GM18499 (cell line): ENCODE data around the gene TCOF1.
"Not testable (repeated sequence)": the region's sequence is repeated elsewhere in the genome, so short reads cannot be mapped to it uniquely, and the experiment has no call there.

Experiments used
- ATAC-seq: cut with Tn5 transposase; IDR thresholded peaks from one replicate; pipeline ENCODE4 v1.9.1; 2021; ENCODE audit warnings: moderate number of reproducible peaks; ENCODE audit not compliant: insufficient read depth, unreplicated experiment

TCOF1 gene

GRCh38 chr5:150402229-150402773 is 44.8 kb downstream of the TCOF1 start:
- ATAC-seq: no peak

GRCh38 chr5:150402901-150403342 is 45.4 kb downstream of the TCOF1 start:
- ATAC-seq: no peak

GRCh38 chr5:150404121-150404520 is 46.6 kb downstream of the TCOF1 start:
- ATAC-seq: no peak

GRCh38 chr5:150404535-150404934 is 47.0 kb downstream of the TCOF1 start:
- ATAC-seq: no peak

- ATAC-seq: no peak
These were observed 47.7 kb downstream of the TCOF1 start for GRCh38 chr5:150404941-150405816.

- ATAC-seq: no peak
These were observed 48.7 kb downstream of the TCOF1 start for GRCh38 chr5:150406103-150406722.

GRCh38 chr5:150406723-150407095 is 49.2 kb downstream of the TCOF1 start:
- ATAC-seq: no peak

- ATAC-seq: no peak
These were observed 49.7 kb downstream of the TCOF1 start for GRCh38 chr5:150407096-150407720.

- ATAC-seq: no peak
These were observed 50.9 kb downstream of the TCOF1 start for GRCh38 chr5:150408231-150408943.

- peak; percentile 25 for ATAC-seq
These were observed 52.4 kb downstream of the TCOF1 start for GRCh38 chr5:150409638-150410523.

GRCh38 chr5:150410524-150411244 is 53.2 kb downstream of the TCOF1 start:
- ATAC-seq: no peak

GRCh38 chr5:150411245-150411979 is 53.9 kb downstream of the TCOF1 start:
- no peak for ATAC-seq

GRCh38 chr5:150412319-150413175 is 55.0 kb downstream of the TCOF1 start, which contains the start of gene CD74:
TSS of gene CD74 (minus strand) at chr5:150412910. CDS start at chr5:150412749, 161 bp downstream.
- peak; percentile 55 for ATAC-seq

- ATAC-seq: no peak
These were observed 55.8 kb downstream of the TCOF1 start for GRCh38 chr5:150413176-150413901.

- ATAC-seq: not testable (repeated sequence)
These were observed 56.6 kb downstream of the TCOF1 start for GRCh38 chr5:150413902-150414790.
